ENCODE measurements around the gene NTN3. TPM values are rescaled to one million over a fixed set of nuclear protein-coding genes. Genes with fewer than 3 reads are reported as not detected.
A peak's percentile ranks its signal among the peaks of the same experiment; 100 is the strongest.

The NTN3 gene
- total RNA-seq (2014; rRNA removed; shearing (Covaris generic)) = 5.1 and 5.6 TPM in 2 replicates

DNA sequence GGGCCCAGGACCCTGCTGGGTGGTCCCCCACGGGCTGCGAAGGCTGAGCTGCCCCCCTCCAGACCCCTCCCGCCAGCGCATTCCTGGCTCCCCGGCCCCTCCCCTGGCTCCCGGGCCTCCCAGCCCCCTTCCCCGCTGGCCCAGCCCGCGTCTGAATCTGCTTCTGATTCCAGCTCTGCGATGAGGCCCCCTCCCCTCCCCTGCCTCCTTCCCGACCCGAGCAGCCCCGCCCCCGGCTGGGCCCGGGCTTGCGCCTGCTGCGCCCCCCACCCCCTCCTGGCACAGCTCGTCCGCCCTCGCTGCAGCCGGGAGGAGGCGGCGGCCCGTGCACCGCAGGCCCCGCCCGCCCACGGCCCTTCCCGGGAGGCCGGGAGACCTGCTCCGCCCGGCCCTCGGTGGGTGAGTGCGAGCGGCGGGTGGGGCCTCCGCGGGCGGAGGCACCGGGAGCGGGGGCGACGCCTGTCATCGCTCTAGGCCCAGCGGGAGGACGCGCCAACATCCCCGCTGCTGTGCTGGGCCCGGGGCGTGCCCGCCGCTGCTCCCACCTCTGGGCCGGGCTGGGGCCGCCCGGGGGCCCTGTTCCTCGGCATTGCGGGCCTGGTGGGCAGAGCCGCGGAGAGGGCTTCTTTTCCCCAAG lies at the start of gene NTN3:
Gene NTN3, plus strand, starts transcription at position 282 of the 637 bp plus-strand sequence. CDS start 405 bp downstream, outside the sequence.
- Histone ChIP-seq H3K4me1 (peaks cover 41% of the 10 kb centered on the region), H3K27ac (no peak within 1 kb of the TSS; the same call in 1 of the 2 replicates), H3K36me3 (no peaks in the 10 kb centered on the region), H3K4me3 (peak within 1 kb of the TSS; percentile 51), H3K27me3 (no peaks in the 10 kb centered on the region), H3K9me3 (replicated peaks) (no peaks in the 10 kb centered on the region)
- DNase-seq = peak; percentile 36 to 68

DNA sequence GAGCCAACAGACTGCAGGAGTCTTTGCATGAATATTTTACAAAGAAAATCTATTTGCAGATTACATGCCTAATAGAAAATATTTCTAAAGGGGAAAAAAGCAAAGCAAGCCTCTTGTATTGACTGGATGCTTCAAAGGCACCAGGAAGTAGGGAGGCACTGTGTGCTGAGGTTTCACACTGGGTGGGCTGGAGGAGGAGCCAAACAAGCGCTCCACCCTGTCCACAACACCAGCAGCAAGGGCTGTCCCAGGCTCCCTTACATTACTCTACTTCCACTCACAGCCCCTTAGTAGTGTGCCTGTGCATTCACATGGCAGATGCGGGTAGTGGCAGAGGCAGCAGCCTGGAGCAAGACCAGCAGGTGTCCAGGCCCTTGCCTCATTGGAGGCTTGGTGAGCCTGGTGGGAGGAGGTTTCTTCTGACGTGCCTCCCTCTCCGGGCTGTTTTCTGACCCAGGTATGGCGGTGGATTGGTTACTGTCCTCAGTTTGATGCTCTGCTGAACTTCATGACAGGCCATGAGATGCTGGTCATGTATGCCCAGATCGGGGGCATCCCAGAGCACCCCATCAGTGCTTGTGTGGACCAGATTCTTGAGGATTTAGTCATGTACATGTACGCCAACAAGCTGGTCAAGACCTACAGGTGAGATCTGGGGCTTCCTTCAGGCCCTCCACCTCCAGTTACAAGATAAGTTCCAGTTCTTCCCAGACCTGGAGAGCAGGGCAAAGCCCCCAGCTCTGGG lies 48.8 kb upstream of the NTN3 start:
- H3K36me3 ChIP-seq = no peaks in the 10 kb centered on the region
- no peaks in the 10 kb centered on the region for H3K9me3 ChIP-seq (replicated peaks)
- H3K27me3 ChIP-seq = no peaks in the 10 kb centered on the region
- peak in 1 of 2 experiments; percentile 24 for DNase-seq
- H3K4me1 ChIP-seq = no peaks in the 10 kb centered on the region
- no peak overlapping the region for H3K4me3 ChIP-seq
- no peak overlapping the region for H3K27ac ChIP-seq

DNA sequence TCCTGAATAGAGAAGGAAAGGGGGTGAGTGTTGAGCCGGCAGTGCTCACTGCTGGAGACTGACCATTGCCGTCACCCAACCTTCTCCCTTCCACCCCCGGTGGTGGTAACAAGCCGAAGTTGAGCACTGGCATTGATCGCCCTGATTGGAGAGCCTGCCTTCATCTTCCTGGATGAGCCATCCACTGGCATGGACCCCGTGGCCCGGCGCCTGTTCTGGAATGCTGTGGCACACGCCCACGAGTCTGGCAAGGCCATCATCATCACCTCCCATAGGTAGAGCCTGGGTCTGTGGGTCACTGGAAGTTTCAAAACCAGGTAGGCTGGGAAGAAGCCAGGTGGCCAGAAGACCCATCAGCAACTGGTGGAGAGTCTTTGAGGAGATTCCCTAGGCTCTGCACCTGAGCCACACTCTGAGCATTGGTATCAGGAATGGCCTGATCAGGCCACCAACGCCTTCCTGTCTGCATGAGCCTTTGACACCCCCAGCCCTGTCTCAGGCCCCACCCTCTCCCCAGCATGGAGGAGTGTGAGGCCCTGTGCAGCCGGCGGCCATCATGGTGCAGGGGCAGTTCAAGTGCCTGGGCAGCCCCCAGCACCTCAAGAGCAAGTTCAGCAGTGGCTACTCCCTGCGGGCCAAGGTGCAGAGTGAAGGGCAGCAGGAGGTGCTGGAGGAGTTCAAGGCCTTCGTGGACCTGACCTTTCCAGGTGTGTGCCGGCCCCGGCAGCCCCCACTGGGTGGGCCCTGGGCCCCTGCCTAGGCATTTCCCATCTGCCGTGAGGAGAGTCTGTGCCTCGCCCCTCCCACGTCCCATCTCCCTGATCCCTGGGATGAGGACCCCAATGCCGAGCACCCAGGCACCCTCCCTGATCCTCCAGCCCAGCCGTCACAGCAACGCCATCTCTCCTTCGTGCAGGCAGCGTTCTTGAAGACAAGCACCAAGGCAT lies 46.8 kb upstream of the NTN3 start:
- Histone ChIP-seq H3K4me1 (peaks cover 3% of the 10 kb centered on the region; the same call in 1 of the 2 replicates), H3K4me3 (no peak overlapping the region), H3K27me3 (no peaks in the 10 kb centered on the region), H3K27ac (no peak overlapping the region), H3K9me3 (replicated peaks) (no peaks in the 10 kb centered on the region), H3K36me3 (no peaks in the 10 kb centered on the region)
- DNase-seq = no peak

DNA sequence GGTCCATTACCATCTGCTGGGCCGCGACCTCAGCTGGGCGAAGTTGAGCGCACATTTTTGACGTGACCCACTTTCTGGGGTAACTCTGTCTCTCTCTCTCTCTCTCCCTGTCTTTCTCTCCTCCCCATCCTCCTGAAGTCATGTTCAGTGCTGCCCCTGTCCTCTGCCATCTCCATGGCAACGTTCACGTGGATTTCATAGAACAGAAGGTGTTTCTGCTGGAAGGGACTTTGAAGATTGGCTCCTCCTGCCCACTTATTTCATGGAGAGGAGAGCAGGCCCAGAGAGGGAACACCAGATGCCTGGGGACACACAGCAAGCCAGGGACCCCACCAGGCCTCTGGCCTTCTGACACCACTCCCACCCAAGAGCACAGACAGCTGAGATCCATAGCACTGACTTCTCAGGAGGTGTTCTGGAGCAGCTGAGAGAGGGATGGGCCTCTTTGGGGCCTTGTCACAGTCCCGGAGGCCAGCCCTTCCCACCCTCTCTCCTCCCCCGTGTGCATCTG lies 46.0 kb upstream of the NTN3 start:
- DNase-seq = no peak
- Histone ChIP-seq H3K9me3 (replicated peaks) (no peaks in the 10 kb centered on the region), H3K36me3 (no peaks in the 10 kb centered on the region), H3K27ac (no peak overlapping the region), H3K4me3 (no peak overlapping the region), H3K4me1 (peaks cover 3% of the 10 kb centered on the region; the same call in 1 of the 2 replicates), H3K27me3 (no peaks in the 10 kb centered on the region)

DNA sequence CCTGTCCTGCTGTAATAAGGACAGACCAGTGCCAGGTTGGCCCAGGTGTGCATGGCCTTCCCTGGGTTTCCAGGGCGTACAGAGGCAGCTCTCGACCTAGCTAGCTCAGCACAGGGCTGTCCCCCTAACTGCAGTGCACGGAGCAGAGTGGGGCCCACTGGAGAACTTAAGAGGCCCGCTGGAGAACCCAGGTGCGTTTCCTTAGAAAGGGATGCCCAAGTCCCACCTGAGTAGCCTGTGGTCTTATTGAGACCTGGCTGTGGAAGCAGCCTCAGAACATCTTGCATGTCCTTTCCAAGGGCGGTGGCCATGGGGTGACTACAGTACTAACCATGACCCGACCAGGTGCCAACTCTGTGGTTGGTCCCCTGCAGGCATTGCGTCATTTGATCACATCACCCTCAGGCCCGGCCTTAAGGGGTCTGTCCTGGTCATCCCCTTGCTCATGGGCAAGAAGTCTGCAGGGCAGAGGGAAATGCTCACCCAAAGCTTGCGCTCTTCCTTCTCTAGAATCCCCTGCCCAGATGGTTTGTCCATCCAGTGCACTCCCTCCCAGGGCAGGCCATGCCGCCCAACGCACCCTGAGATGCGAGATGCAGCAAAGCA lies 45.2 kb upstream of the NTN3 start:
- no peak overlapping the region for H3K27ac ChIP-seq

DNA sequence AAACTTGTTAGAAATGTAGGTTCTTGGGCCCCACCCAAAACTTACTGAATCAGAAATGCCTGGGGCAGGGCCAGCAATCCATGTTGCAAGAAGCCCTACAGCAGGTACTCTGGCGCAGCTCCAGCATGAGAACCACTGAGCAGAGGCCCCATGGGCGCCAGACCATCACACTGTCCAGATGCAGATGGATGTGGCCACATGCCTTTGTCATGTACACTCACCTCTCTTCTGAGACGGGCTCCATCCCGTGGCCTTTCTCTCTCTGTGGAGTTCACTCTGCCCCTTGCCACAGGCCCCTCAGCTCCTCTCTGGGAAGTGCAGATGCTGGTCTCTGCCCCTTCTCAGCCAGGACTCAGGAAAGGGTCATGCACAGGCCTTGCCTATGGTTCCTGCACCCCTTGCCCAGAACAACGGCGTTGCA lies 44.1 kb upstream of the NTN3 start:
- Histone ChIP-seq H3K36me3 (peaks cover 4% of the 10 kb centered on the region; the same call in 1 of the 2 replicates), H3K4me1 (peaks cover 3% of the 10 kb centered on the region; the same call in 1 of the 2 replicates), H3K27ac (no peak overlapping the region), H3K27me3 (no peaks in the 10 kb centered on the region), H3K4me3 (no peak overlapping the region), H3K9me3 (replicated peaks) (no peaks in the 10 kb centered on the region)
- DNase-seq = no peak

More for the DNA sequence above, 45.2 kb upstream of the NTN3 start:
- no peak for DNase-seq
- Histone ChIP-seq H3K36me3 (peaks cover under 1% of the 10 kb centered on the region; the same call in 1 of the 2 replicates), H3K4me3 (no peak overlapping the region), H3K27me3 (no peaks in the 10 kb centered on the region), H3K9me3 (replicated peaks) (no peaks in the 10 kb centered on the region), H3K4me1 (peaks cover 3% of the 10 kb centered on the region; the same call in 1 of the 2 replicates)

DNA sequence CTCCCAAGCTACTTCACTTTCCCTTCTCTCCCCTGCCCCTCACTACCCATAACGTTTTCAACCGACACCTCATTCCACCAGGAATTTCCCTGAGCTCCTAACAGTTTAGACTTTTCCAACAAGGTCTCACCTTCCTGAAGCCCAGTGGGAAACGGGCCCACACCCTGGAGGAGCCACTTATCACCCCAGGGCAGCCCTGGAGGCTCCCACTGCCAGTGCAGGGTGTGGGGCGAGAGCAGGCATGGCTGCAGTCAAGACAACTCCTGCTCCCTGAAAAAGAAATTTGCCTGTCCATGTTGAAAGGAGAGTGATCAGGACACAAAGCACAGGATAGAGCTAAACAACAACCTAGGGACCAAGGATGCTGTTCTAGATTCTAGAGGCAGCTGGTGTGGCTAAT lies 43.6 kb upstream of the NTN3 start:
- DNase-seq = no peak
- Histone ChIP-seq H3K4me3 (no peak overlapping the region), H3K27me3 (no peaks in the 10 kb centered on the region), H3K27ac (no peak overlapping the region), H3K4me1 (peaks cover 3% of the 10 kb centered on the region; the same call in 1 of the 2 replicates), H3K9me3 (replicated peaks) (no peaks in the 10 kb centered on the region), H3K36me3 (peaks cover 10% of the 10 kb centered on the region)

DNA sequence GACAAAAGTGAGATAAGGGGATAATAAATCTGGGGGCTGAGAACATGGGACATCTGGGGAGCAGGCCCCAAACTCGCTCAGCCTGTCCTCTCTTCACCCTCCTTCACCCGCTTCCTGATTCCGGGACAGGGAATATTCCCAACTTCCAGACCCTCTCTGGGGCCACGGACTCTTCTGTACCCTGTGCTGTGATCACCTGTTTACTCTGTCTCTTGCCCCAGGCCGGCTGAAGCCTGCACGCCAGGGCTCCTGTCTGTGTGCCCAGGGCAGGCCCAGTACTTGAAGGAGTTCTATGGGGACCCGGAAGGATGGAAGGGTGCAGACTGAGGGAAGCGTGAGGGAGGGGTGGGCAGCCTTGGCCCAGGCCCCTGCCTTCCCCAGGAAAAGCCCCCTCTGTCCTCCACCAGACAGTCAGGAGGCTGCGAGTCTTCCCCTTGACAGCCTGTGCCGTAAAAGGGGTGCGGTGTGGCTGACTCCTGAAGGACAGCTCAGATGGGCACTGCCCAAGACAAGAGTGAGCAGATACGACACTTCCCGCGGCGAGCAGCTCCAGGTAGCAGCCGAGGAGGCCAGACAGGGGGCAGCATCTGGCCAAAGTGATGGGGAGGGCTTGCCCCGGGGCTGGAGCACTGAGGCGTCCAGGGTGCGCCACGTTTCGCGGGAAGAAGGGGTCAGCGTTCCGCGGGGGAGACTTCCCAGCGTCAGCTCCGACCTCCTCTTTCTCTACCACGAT lies 42.9 kb upstream of the NTN3 start:
- Histone ChIP-seq H3K4me3 (peak overlapping the region; percentile 99), H3K9me3 (replicated peaks) (no peaks in the 10 kb centered on the region), H3K36me3 (peaks cover 16% of the 10 kb centered on the region), H3K27ac (peak overlapping the region; percentile 79), H3K4me1 (peaks cover 3% of the 10 kb centered on the region; the same call in 1 of the 2 replicates), H3K27me3 (no peaks in the 10 kb centered on the region)
- peak; percentile 52 to 55 for DNase-seq

DNA sequence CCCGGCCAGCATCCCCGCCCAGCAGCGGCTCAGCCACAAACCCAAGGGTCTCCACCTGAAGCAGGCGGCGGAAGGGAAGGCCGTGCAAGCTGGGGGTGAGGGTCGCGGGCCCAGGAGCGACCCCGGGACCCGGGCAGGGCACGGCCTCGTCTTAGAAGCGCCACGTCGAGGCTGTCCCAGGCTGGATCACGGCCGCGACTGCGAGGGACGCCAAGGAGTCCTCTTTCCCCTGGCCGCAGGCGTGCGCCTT lies 42.4 kb upstream of the NTN3 start:
- no peak for DNase-seq
- Histone ChIP-seq H3K4me1 (peaks cover 3% of the 10 kb centered on the region; the same call in 1 of the 2 replicates), H3K27ac (peak overlapping the region; percentile 79), H3K4me3 (peak overlapping the region; percentile 99), H3K27me3 (no peaks in the 10 kb centered on the region), H3K36me3 (peaks cover 21% of the 10 kb centered on the region), H3K9me3 (replicated peaks) (no peaks in the 10 kb centered on the region)

DNA sequence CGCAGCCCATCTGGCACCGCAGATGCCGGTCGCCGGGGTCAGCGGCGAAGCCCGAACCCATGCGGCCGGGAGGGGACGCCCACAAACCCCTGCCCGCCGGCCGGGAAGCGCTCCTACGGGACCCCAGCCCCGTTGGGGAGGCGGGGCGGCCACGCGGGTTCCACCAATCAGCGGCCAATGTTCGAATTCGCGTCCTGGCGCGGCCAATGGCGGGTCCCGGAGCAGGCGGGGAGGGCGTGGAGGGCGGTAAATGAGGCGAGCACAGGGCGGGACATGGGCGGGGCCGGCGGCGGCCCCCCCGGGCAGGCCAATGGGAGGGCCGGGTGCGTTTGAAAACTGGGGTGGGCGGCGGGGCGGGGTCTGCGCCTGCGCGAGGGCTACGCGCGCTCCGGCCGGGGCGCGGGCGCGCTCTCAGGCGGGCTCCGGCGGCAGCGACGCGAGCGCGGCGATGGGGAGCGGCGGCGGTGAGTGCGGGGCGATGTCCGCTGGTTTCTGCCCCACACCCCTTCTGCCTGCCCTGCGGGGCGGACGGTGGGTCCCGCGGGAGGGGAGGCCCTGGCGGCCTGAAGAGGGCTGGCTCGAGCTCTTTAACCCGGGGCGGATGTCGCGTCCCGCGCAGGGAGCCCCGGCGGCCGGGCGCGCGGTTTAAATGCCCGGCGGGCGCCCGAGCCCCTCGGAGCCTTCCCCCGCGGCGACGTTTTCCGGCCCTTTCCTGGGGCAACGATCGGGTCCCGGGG lies 41.9 kb upstream of the NTN3 start, which contains the start of gene CCNF:
Gene CCNF, plus strand, starts transcription at position 414 of the 737 bp plus-strand sequence. Its CDS starts 35 bp downstream, at position 449.
- Histone ChIP-seq H3K9me3 (replicated peaks) (no peaks in the 10 kb centered on the region), H3K27me3 (no peaks in the 10 kb centered on the region), H3K4me1 (peaks cover 3% of the 10 kb centered on the region; the same call in 1 of the 2 replicates), H3K27ac (peak within 1 kb of the TSS; percentile 79), H3K4me3 (peak within 1 kb of the TSS; percentile 99), H3K36me3 (peaks cover 26% of the 10 kb centered on the region)
- peak; percentile 95 to 97 for DNase-seq

DNA sequence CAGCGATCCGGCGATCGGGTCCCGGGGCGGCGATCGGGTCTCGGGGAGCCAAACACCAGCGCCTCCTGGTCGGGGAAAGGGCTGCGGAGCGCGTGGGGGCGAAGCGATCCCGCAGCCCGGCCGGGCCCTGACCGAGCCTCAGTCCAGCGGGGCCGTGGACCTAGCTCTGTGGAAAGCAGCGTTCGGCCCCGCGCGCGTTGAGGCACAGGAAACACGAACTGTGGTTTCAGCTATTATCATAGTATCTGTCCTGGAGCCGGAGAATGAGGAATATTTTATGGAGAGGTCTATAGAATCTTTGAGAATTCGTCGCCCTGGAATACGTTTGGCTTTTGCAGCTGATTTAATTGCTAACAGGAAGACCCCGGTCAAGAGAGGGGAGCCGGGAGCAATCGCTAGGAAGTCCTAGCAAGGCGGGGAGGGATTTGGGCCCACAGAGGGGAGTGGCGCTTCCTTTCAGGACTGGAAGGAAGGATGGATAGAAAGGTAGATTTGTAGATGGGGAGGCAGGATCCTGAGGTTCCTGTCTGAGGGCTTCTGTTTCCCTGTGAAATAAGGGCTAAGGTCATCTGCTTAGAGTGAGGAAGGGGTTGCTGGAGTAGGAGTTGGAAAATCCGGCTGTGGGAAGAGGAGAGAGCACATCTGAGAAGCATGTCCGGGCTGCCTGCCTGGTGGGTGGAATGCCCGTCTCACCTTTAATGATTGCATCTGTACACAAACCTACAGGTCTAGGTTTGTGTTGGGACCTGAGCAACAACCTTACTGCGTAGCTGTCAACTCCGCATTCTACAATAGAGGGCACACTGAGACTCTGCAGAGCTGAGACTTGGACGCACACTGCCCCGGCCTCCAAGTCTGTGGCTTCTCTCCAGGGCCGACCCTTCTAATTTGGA lies 41.1 kb upstream of the NTN3 start:
- H3K27me3 ChIP-seq = no peaks in the 10 kb centered on the region
- H3K4me3 ChIP-seq = peak overlapping the region; percentile 99
- peak overlapping the region; percentile 51 for H3K27ac ChIP-seq
- H3K9me3 ChIP-seq (replicated peaks) = no peaks in the 10 kb centered on the region
- H3K36me3 ChIP-seq = peaks cover 32% of the 10 kb centered on the region
- H3K4me1 ChIP-seq = peaks cover 3% of the 10 kb centered on the region; the same call in 1 of the 2 replicates
- DNase-seq = peak in 1 of 2 experiments; percentile 41

DNA sequence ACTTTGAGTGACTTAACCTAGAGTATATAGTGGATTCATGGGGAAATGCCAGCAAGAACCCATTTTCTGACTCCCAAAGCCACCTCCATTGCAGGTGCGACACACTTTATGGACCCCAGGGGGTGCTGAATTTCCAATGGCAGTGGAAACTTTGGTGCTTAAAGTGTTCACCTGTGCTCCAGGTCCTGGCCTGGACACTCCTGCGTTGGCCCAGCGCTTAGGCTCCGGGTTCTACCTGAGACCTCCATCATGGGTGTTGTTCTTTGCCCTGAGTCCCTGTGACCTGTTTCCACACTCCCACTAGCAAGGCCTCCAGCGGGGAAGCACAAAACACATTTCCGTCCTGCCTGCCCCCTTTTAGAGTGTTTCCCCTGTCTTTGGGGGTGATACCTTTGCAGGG lies 38.8 kb upstream of the NTN3 start:
- Histone ChIP-seq H3K4me3 (no peak overlapping the region), H3K4me1 (peaks cover 3% of the 10 kb centered on the region; the same call in 1 of the 2 replicates), H3K27me3 (no peaks in the 10 kb centered on the region), H3K36me3 (peaks cover 51% of the 10 kb centered on the region), H3K9me3 (replicated peaks) (no peaks in the 10 kb centered on the region), H3K27ac (no peak overlapping the region)
- DNase-seq = no peak
